Activated T-helper 2 cell treated with anti-CD3 and anti-CD28 coated beads, Interferon-gamma antibody, Interleukin-2, Interleukin-4, amounts not matched to agents 10 μg/mL and 5 μg/mL and 100 μg/mL, durations not matched to agents 14 hours and 24 hours and 36 hours (primary cell): ENCODE measurements around the gene SEZ6. TPM values are rescaled to one million over a fixed set of nuclear protein-coding genes. Genes with fewer than 3 reads are reported as not detected.

ENCODE experiments used
- DNase-seq: peaks from one replicate; pipeline ENCODE4 v3.0.0; 2021; ENCODE audit warnings: low spot score
- H3K27ac Mint-ChIP-seq: one replicate; pipeline ENCODE4 v1.8.0; 2021; ENCODE audit warnings: mixed read lengths
- H3K27me3 Mint-ChIP-seq: one replicate; pipeline ENCODE4 v1.8.0; 2021; ENCODE audit warnings: low read depth, mixed read lengths
- H3K36me3 Mint-ChIP-seq: one replicate; pipeline ENCODE4 v1.8.0; 2021; ENCODE audit warnings: low read depth, mixed read lengths
- H3K4me1 Mint-ChIP-seq: one replicate; pipeline ENCODE4 v1.8.0; 2021; ENCODE audit warnings: low read depth, mixed read lengths
- H3K4me3 Mint-ChIP-seq: one replicate; pipeline ENCODE4 v1.8.0; 2021; ENCODE audit warnings: low read depth, mild to moderate bottlenecking, moderate library complexity, mixed read lengths
- H3K9me3 Mint-ChIP-seq: one replicate; pipeline ENCODE4 v1.8.0; 2021; ENCODE audit warnings: mixed read lengths
- intact Hi-C: fragments of 100-400 bp; cut with micrococcal nuclease; formaldehyde crosslinking; loops from one replicate; pipeline ENCODE4 v1.15.1; 2023
- total RNA-seq: library from RNA; stranded (reverse); gene quantifications from 2 replicates; pipeline ENCODE4 v1.2.3, GENCODE V29; 2022

The SEZ6 gene
- total RNA-seq, 1 donor from 2014 or later, result not detected

DNA sequence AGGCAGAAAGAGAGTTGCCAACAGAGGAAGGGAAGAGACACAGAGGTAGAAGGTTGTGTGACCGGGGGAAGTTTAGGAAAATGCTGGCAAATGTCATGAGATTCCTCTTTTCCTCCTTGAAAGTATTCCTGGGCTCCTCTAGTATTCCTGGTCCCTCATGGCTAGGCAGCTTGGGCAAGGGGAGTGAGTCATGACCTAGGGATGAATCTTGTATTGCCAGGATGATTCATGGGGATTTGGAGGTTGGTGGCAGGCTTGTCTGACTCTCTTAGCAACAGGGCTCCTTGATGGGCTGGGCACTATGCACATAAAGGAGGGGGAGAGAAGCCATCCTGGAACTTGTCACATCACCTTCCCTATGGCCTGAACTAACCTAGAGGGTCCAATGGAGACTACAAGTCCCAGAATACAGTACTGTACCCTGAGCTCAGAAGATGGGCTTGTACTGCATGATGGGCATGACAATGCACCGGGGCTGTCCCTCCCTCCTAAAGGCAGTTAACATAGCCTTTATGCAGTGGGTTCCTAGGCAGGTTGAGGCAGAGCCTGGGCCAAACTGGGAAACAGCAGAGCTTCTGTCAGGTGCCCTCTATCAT, 2.1 kb upstream of the SEZ6 start:
- H3K4me1 Mint-ChIP-seq, result peaks cover 2% of the 10 kb centered on the region
- no peak overlapping the region for H3K27ac Mint-ChIP-seq
- no peaks in the 10 kb centered on the region for H3K36me3 Mint-ChIP-seq
- H3K27me3 Mint-ChIP-seq, result peaks cover 43% of the 10 kb centered on the region
- no peak for DNase-seq
- intact Hi-C loops, result no loop called here
- H3K9me3 Mint-ChIP-seq, result no peaks in the 10 kb centered on the region
- H3K4me3 Mint-ChIP-seq, result no peak overlapping the region

DNA sequence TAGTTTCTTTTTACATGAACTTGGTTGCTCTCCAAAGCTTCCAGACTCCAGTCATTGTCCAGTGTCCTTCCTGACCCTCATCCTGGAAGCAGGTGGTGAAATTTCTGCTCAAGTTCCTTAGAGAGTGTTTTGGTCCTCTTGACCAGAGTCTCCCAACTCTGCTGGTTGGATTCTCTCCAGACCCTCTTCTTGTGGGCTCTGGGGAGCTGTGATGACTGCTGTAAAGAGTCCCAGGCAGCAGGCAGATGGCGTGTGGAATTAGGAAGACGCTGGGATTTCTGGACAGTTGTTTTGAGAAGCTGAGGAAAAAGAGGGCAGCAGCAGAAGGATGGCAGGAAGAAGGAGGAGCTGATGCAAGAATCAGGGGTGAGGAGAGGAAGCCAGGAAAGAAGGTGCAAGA, 1.6 kb upstream of the SEZ6 start:
- no peak for DNase-seq
- no peaks in the 10 kb centered on the region for H3K9me3 Mint-ChIP-seq
- peaks cover 2% of the 10 kb centered on the region for H3K4me1 Mint-ChIP-seq
- H3K36me3 Mint-ChIP-seq, result no peaks in the 10 kb centered on the region
- no peak overlapping the region for H3K4me3 Mint-ChIP-seq
- no peak overlapping the region for H3K27ac Mint-ChIP-seq
- intact Hi-C loops, result no loop called here
- H3K27me3 Mint-ChIP-seq, result peaks cover 46% of the 10 kb centered on the region

DNA sequence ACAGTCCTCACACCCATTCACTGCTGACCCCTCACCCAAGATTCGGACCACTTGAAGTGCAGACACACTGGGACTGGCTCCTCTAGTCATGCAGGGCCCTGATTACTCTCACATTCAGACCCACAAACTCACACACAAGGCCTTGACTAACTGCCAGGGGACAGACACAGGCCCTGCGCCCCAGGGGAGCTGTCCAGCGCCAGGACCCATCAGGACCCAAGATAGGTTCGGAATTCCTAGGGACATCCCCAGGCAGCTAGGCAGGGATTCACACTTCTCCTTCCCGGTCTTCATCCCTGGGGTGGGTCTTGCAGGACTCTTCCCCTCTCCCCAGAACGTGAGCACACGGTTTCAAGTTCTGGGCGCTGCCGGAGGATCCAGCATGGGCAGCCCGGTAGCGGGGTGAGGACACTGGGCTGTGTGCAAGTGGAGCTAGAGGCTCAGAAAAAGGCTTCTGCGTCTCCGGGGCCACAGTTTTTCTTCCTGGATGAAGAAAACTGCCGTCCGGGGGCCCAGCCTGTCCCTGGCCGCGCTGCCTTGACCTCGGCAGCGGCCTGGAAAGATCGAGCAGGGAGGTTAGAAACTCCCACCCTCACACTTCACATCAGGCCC, 1.6 kb downstream of the SEZ6 start:
- DNase-seq, result no peak
- peaks cover 41% of the 10 kb centered on the region for H3K27me3 Mint-ChIP-seq
- no peak overlapping the region for H3K4me3 Mint-ChIP-seq
- H3K36me3 Mint-ChIP-seq, result no peaks in the 10 kb centered on the region
- intact Hi-C loops, result no loop called here
- no peaks in the 10 kb centered on the region for H3K4me1 Mint-ChIP-seq
- no peaks in the 10 kb centered on the region for H3K9me3 Mint-ChIP-seq
- no peak overlapping the region for H3K27ac Mint-ChIP-seq

DNA sequence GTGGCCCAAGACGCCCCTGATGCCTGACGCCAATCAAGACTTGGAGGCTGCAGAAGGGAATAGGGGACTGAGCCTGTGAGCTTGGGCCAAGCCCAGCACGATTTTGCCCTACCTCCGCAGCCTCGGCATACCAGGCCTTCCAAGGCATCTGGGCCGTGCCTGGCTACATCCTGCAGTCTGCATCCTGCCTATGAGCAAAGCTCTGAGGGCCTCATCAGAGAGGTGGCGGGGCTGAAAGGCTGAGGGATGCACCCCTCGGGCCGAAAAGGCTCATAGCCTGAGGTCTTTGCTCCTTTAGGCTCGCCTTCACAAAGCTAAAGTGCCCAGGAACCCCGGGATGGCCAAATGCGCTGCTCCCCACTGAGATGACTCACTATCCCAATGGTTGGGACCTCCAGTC, 2.5 kb downstream of the SEZ6 start:
- Mint-ChIP-seq H3K27me3 (peaks cover 38% of the 10 kb centered on the region), H3K9me3 (no peaks in the 10 kb centered on the region)
- intact Hi-C loops, result no loop called here

DNA sequence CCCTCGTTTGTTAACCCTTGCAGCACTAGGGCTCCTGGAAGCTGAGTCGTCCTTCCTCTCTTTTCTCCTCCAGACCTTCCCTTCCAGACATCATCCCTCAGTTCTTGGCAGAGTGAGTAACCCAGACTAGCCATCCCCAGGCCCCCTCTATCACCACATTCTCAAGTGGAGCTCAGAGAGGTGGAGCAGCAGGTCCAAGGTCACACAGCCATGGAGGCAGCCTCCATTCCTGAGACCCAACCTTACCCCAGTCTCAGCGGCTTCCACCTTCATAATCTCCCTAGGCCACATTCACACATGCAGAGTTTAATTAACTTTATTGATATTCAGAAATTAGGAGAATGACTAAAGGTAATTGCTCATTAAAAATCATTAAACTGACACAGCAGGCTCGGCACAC, 3.0 kb downstream of the SEZ6 start:
- Mint-ChIP-seq H3K27ac (no peak overlapping the region), H3K36me3 (no peaks in the 10 kb centered on the region), H3K9me3 (no peaks in the 10 kb centered on the region), H3K27me3 (peaks cover 36% of the 10 kb centered on the region), H3K4me3 (no peak overlapping the region), H3K4me1 (no peaks in the 10 kb centered on the region)
- intact Hi-C loops, result no loop called here
- no peak for DNase-seq

More for the DNA sequence above, 2.5 kb downstream of the SEZ6 start:
- H3K27ac Mint-ChIP-seq, result no peak overlapping the region
- H3K4me3 Mint-ChIP-seq, result no peak overlapping the region
- no peaks in the 10 kb centered on the region for H3K4me1 Mint-ChIP-seq
- DNase-seq, result no peak
- H3K36me3 Mint-ChIP-seq, result no peaks in the 10 kb centered on the region

DNA sequence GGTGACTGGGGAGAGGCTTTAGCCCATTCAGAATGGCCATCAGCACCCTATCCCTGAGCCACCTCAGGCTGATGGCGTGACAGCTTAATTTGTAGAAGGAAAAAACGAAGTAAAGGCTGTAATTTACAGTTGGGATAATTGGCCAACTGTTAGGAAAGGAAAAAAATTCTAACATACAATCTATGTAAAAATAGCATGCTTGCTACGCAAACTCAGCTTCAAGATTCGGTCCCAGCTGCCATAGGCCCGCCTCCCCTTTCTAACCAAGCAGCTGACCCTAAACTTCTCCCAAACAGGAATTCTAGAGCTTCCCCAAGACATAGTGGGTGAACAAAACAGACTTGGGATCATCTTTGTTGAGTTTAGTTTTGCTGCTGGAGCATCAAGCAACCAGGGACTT, 4.9 kb downstream of the SEZ6 start:
- no peak for DNase-seq
- Mint-ChIP-seq H3K4me1 (no peaks in the 10 kb centered on the region), H3K27me3 (peaks cover 23% of the 10 kb centered on the region), H3K36me3 (no peaks in the 10 kb centered on the region), H3K27ac (no peak overlapping the region), H3K4me3 (no peak overlapping the region), H3K9me3 (no peaks in the 10 kb centered on the region)
- intact Hi-C loops, result no loop called here

DNA sequence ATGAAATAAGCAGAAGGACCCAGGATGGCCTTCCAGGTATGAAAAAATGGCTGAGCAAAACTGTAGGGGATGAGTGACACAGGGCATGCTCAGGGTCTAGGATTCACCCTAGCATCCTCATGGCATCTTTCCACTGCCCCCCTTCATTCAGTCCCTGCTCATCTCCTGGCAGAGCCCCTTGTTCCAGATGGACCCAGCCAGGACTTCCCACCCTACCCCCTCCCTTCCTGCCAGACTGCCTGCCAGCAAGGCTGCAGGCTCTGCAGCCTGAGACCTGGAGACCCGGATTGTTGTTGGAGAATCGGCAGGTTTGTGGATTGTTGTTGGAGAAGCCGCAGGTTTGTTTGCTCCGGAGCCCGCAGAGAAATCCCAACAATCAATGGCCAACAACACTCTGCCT, 6.6 kb downstream of the SEZ6 start:
- Mint-ChIP-seq H3K4me1 (no peaks in the 10 kb centered on the region), H3K4me3 (no peak overlapping the region), H3K27ac (no peak overlapping the region), H3K36me3 (no peaks in the 10 kb centered on the region), H3K9me3 (no peaks in the 10 kb centered on the region), H3K27me3 (peaks cover 14% of the 10 kb centered on the region)
- no peak for DNase-seq
- intact Hi-C loops, result no loop called here

DNA sequence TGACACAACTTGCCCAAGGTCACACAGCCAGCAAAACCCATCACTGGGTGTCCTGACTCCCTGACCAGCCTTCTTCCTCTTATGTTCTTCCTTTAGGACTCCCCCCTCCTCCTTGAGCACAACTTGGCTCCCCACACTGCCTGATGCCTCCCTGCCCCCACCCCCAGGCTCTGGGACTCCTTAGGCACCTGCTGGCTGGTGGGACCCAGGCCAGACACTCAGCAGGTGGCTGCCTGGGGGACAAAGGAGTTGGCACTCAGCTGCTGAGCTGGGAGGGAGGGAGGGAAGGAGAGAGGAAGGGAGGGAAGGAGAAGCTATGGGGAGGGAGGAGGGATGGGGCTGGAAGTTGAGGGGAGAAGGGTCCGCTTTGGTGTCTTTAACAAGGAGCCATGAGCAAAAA, 8.0 kb downstream of the SEZ6 start:
- DNase-seq, result no peak
- Mint-ChIP-seq H3K9me3 (no peaks in the 10 kb centered on the region), H3K4me1 (no peaks in the 10 kb centered on the region), H3K4me3 (no peak overlapping the region), H3K36me3 (no peaks in the 10 kb centered on the region), H3K27me3 (peaks cover 4% of the 10 kb centered on the region), H3K27ac (no peak overlapping the region)
- intact Hi-C loops, result no loop called here

DNA sequence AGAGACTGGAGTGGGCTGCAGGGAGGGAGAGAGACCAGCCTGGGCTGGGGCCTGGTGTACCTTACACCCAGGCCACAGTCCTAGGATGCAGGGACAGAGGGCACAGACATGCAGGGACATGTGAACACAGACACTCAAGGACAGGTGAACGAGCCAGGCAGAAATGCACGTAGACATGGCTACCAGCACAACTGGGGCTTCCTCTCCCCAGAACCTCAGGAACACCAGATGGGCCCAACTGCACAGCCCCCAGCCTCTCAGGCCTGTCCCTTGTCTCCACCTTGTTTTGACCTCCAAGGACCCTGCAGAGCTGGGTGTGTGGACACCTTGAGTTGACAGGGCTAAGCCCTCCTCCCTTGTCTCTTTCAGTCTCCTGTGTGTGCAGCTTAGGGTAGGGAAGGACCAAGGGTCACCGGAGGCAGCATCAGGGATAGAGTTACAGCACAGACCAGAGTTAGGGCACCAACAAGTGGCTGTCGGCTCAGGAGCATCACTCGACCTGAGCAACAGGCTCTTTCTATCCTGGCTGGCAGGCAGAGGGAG, 9.2 kb downstream of the SEZ6 start:
- no peak for DNase-seq
- peaks cover 2% of the 10 kb centered on the region for H3K27me3 Mint-ChIP-seq
- intact Hi-C loops, result no loop called here
- no peaks in the 10 kb centered on the region for H3K4me1 Mint-ChIP-seq
- no peak overlapping the region for H3K4me3 Mint-ChIP-seq
- H3K36me3 Mint-ChIP-seq, result no peaks in the 10 kb centered on the region
- no peak overlapping the region for H3K27ac Mint-ChIP-seq
- no peaks in the 10 kb centered on the region for H3K9me3 Mint-ChIP-seq

DNA sequence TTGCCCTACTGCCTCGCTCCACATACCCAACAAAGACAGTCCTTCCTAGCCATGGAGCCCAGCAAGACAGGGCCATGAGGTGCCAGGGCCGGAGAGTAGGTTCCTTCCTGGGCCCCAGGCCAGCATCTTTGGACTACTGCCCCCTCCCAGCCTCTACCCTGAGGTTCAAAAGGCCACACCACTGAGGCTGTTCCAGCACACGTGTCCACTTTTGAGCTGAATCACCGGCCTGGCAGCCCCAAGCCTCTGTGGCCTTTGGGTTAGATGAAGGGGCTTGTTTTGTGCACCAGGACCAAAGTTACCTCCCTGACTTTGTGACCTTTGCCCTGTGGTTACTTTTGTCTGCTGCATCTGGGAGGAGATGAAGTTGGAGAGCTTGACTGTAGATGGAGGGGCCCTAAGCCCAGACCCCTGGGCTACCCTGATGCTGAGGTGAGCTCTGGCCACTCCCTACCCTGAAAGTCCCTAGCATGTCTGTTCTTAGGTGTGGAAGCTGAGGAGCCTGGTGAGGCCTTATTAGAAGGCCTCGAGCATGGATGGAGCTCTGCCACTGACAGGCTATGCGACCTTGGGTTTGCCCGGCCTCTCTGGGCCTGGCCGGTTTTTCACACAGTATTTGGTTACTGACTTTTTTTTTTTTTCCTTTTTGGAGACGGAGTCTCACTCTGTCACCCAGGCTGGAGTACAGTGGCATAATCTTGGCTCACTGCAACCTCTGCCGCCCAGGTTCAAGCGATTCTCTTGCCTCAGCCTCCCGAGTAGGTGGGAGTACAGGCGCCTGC, 12.0 kb downstream of the SEZ6 start:
- Mint-ChIP-seq H3K9me3 (no peaks in the 10 kb centered on the region), H3K36me3 (no peaks in the 10 kb centered on the region), H3K27me3 (peaks cover 3% of the 10 kb centered on the region), H3K4me3 (no peak overlapping the region), H3K4me1 (no peaks in the 10 kb centered on the region), H3K27ac (no peak overlapping the region)
- intact Hi-C loops, result no loop called here
- no peak for DNase-seq

DNA sequence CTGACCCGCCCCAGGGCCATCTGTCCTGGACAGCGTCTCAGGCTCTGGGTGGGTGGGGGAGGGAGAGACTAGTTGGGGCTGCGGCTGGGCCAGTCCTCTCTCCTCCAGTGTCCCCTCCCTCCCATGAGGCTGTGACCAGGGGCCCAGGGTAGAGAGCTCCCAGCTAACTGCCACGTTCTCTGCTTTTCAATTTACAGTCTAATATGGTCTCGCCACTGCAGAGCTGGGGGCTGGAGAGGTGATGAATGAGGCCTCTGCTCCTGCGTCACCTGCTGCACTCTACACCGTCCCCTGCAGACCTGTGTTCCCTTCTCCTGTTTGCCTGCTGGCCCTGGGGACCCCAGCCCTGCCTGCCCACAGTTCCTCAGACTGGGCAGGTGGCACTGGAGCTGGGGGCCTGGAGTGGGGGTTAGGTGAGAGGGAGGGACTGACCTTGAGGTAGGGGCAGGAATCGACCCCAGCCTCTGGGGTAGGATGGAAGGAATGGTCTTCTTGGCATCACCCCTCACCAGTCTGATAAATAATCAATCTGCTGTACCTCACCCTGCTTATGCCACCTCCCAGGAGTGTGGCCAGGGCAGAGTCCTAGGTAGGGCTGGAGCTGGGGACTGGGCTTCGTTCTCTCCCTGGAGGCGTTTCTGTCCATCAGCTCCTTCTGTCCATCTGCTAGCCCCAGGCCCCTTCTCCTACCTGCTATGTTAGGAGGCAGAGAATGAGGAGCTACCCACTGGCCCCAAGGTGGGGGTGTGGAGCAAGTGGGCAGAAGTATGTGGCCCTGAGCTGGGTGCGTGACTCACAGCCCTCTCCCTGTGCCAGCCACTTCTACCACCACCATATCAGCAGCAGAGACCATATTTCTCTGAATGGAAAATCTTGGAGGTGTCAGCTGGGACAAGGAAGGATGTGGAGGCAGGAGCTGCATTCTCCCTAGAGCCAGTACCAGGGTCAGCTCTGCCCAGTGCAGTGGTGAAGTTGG, 12.9 kb downstream of the SEZ6 start:
- intact Hi-C loops, result no loop called here
- Mint-ChIP-seq H3K27ac (no peak overlapping the region), H3K36me3 (no peaks in the 10 kb centered on the region), H3K9me3 (no peaks in the 10 kb centered on the region), H3K4me1 (no peaks in the 10 kb centered on the region), H3K27me3 (peaks cover 2% of the 10 kb centered on the region), H3K4me3 (no peak overlapping the region)
- no peak for DNase-seq

DNA sequence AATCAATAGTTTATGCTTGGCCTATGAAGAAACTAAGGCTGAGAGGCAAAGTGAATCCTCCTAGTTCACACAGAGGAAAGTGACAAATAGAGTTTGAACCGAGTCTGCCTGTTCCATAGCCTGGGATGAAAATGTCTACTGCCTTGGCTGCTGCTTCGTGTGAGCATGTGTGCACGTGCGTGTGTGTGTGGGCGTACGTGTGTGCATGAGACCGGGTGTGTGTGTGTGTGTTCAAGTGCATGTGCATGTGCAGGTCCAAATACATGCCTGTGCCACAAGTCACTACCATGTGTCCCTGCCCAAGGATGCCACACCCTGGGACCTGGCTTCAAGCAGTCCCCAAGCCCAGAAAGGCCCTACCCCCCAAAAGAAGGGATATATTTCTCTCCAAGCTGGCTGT, 13.6 kb downstream of the SEZ6 start:
- Mint-ChIP-seq H3K4me1 (no peaks in the 10 kb centered on the region), H3K36me3 (no peaks in the 10 kb centered on the region)

More for the DNA sequence above, 13.6 kb downstream of the SEZ6 start:
- H3K27me3 Mint-ChIP-seq, result peaks cover 2% of the 10 kb centered on the region
- H3K4me3 Mint-ChIP-seq, result no peak overlapping the region
- no peak overlapping the region for H3K27ac Mint-ChIP-seq
- no peak for DNase-seq
- H3K9me3 Mint-ChIP-seq, result no peaks in the 10 kb centered on the region
- intact Hi-C loops, result no loop called here
